ENCODE data around the gene RAI2. TPM values are rescaled to one million over a fixed set of nuclear protein-coding genes. Genes with fewer than 3 reads are reported as not detected.

RAI2 gene
- total RNA-seq, 4 donors from 2014 or later = 6.0 to 80.1 (median 27.5) TPM

DNA sequence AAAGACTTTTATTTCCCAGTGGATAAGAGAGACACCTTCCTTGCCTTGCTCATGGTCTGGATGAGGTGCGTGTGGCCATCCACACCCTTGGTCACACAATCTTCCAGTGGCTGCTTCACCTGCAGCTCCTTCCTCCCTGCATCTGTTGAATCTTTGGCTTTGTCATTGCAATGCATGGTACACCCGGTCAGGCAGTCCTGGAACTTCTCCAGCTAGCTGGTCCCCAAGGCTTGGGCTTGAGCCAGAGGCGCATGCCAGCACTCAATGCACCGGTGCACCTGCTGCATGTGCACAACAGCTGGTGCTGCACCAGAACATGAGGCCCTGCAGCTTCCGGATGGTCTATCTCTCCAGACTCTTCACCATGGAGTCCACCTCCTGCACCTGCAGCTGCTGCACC, 92.1 kb downstream of the RAI2 start:
- TF ChIP-seq, protein P1, sequence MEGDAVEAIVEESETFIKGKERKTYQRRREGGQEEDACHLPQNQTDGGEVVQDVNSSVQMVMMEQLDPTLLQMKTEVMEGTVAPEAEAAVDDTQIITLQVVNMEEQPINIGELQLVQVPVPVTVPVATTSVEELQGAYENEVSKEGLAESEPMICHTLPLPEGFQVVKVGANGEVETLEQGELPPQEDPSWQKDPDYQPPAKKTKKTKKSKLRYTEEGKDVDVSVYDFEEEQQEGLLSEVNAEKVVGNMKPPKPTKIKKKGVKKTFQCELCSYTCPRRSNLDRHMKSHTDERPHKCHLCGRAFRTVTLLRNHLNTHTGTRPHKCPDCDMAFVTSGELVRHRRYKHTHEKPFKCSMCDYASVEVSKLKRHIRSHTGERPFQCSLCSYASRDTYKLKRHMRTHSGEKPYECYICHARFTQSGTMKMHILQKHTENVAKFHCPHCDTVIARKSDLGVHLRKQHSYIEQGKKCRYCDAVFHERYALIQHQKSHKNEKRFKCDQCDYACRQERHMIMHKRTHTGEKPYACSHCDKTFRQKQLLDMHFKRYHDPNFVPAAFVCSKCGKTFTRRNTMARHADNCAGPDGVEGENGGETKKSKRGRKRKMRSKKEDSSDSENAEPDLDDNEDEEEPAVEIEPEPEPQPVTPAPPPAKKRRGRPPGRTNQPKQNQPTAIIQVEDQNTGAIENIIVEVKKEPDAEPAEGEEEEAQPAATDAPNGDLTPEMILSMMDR (IDR thresholded peaks at IDR 0.05) = no peak
- TF ChIP-seq POLR2A (IDR thresholded peaks at IDR 0.05) = no peak
- no peaks in the 10 kb centered on the region for H3K36me3 ChIP-seq
- no peaks in the 10 kb centered on the region for H3K9me3 ChIP-seq
- no peak overlapping the region for H3K4me3 ChIP-seq
- H3K27me3 ChIP-seq = no peaks in the 10 kb centered on the region
- H3K4me1 ChIP-seq = no peaks in the 10 kb centered on the region
- intact Hi-C loops (cut with DNase I; ENCODE audit: low total_unique reads) = no loop called here
- no peak overlapping the region for H3K27ac ChIP-seq
- no peak for DNase-seq

DNA sequence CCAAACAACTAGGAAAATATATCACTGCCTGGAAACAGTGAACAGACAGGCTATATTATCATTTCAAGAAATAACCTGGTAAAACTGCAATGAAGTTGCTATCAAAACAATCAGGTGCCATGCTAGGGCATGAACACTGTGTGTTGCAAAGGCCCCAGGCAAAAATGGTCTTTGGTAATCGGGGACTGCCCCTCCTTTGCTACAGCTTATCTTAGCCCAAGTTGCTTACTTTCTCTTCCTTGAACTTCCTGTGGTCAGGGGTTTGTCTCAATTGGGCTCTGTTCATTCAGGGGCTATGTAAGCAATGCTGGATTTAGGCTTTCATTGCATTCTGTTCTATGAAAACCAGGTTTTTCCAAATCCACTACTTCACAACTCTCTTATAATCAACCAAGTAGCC, 93.4 kb downstream of the RAI2 start:
- no peaks in the 10 kb centered on the region for H3K36me3 ChIP-seq
- no peaks in the 10 kb centered on the region for H3K9me3 ChIP-seq
- no peak overlapping the region for H3K27ac ChIP-seq
- TF ChIP-seq, protein P1 (IDR thresholded peaks at IDR 0.05) = no peak
- no peak for TF ChIP-seq POLR2A (IDR thresholded peaks at IDR 0.05)
- no peak for DNase-seq
- no peaks in the 10 kb centered on the region for H3K27me3 ChIP-seq
- intact Hi-C loops (cut with DNase I; ENCODE audit: low total_unique reads) = no loop called here
- H3K4me1 ChIP-seq = no peaks in the 10 kb centered on the region
- no peak overlapping the region for H3K4me3 ChIP-seq

DNA sequence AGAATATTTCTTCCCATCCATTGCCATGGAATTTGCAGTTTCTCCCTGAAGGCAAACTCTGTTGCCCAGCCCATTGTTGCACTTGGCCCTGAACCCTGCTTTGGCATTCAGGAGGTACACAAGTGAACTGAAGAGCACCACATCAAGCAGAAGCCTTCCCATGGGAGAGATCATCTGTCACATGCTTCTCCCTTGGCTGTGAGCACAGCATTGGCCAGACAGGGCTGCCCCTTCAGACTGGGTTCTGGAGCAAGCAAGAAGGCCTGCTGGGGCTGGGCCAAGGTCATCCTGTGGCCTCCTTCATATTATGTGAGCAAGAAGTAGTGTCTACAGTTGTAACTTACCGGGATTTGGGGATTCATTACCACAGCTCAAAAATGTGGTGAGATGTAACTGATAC, 101.1 kb downstream of the RAI2 start:
- DNase-seq = no peak
- TF ChIP-seq POLR2A (IDR thresholded peaks at IDR 0.05) = no peak
- TF ChIP-seq, protein P1 (IDR thresholded peaks at IDR 0.05) = no peak
- intact Hi-C loops (cut with DNase I; ENCODE audit: low total_unique reads) = no loop called here
- H3K4me1 ChIP-seq = no peaks in the 10 kb centered on the region
- H3K27ac ChIP-seq = no peak overlapping the region
- no peak overlapping the region for H3K4me3 ChIP-seq
- H3K9me3 ChIP-seq = no peaks in the 10 kb centered on the region
- H3K36me3 ChIP-seq = no peaks in the 10 kb centered on the region
- no peaks in the 10 kb centered on the region for H3K27me3 ChIP-seq

DNA sequence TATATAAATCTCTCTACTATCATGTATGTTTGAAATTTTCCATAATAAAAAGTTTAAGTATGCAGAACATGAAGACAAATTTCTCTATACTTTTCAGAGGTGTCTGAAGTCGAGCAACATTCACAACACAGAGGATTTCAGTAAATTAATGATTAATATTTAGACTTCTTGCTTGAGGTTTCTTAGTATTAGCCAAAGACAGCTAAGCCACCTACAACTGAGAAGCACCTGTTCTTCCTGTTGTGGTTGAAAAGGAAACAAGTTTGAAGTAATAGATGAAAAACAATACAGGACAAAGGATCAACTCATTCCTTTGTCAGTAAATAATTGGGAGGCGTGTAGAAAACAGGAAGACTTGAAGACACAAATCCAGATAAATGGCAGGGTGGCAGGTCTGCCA, 102.7 kb downstream of the RAI2 start:
- no peak for DNase-seq
- Histone ChIP-seq H3K27ac (no peak overlapping the region), H3K4me1 (no peaks in the 10 kb centered on the region), H3K27me3 (no peaks in the 10 kb centered on the region), H3K4me3 (no peak overlapping the region), H3K36me3 (no peaks in the 10 kb centered on the region), H3K9me3 (no peaks in the 10 kb centered on the region)
- TF ChIP-seq, protein P1 (IDR thresholded peaks at IDR 0.05) = no peak
- no peak for TF ChIP-seq POLR2A (IDR thresholded peaks at IDR 0.05)
- intact Hi-C loops (cut with DNase I; ENCODE audit: low total_unique reads) = no loop called here

DNA sequence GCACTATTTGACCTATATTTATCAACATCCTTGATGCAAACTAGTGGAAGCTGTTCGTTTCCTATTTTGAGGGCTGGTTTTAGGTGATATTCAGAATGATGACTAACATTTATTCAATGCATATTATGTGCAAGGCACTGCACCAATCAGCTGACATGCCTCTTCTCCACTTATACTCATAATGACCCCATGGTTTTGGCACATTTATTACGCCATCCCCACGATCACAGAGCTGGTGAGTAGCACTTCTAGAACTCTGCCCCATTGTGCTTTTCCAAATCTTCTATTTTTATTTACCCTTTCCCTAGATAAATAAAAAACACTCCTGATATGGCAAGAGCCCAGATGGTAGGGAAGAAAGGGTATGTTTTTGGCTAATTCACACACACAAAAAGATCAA, 110.7 kb downstream of the RAI2 start:
- no peak for DNase-seq
- no peak for TF ChIP-seq POLR2A (IDR thresholded peaks at IDR 0.05)
- TF ChIP-seq, protein P1 (IDR thresholded peaks at IDR 0.05) = no peak

More for the DNA sequence above, 110.7 kb downstream of the RAI2 start:
- H3K9me3 ChIP-seq = no peaks in the 10 kb centered on the region
- no peaks in the 10 kb centered on the region for H3K36me3 ChIP-seq
- no peak overlapping the region for H3K4me3 ChIP-seq
- H3K4me1 ChIP-seq = no peaks in the 10 kb centered on the region
- no peaks in the 10 kb centered on the region for H3K27me3 ChIP-seq
- intact Hi-C loops (cut with DNase I; ENCODE audit: low total_unique reads) = no loop called here
- no peak overlapping the region for H3K27ac ChIP-seq

Other genes with a start within 250 kb of the RAI2 start
- gene SCML1, start 123.8 kb downstream of the RAI2 start, total RNA-seq = 10 to 100 TPM; 14.1 to 40.2 (median 21.7) TPM

Measured in uterus (tissue), 4 donors.